Breast epithelium (tissue), 4 donors: ENCODE results near the gene KAT2B. TPM values are rescaled to one million over a fixed set of nuclear protein-coding genes. Genes with fewer than 3 reads are reported as not detected.
A peak's percentile ranks its signal among the peaks of the same experiment; 100 is the strongest.

ENCODE experiments used
- DNase-seq, 2 donors: peaks; one replicate each; pipeline ENCODE4 v3.0.0-alpha.2; 2019; ENCODE audit warnings: low spot score in 2 of 2
- H3K27ac ChIP-seq, 2 donors: fragments of 200-600 bp; sonication (generic) in 1 of 2; one replicate each; pipeline ENCODE4 v1.5.1; 2016 to 2019; ENCODE audit warnings: mild to moderate bottlenecking in 1 of 2
- H3K27me3 ChIP-seq, 2 donors: fragments of 200-600 bp; sonication (generic) in 1 of 2; one replicate each; pipeline versions ENCODE4 v1.5.1 to v1.6.0; 2017 to 2019; ENCODE audit warnings: control low read depth in 1 of 2, mild to moderate bottlenecking in 1 of 2
- H3K36me3 ChIP-seq: fragments of 200-600 bp; one replicate; pipeline ENCODE4 v1.5.1; 2019
- H3K4me1 ChIP-seq, 2 donors: fragments of 200-600 bp; sonication (generic); one replicate each; pipeline ENCODE4 v1.5.1; 2016 to 2019; ENCODE audit warnings: control low read depth in 1 of 2
- H3K4me3 ChIP-seq, 3 donors: fragments of 200-600 bp; sonication (generic); 1 replicate in 2 of 3; 2 replicates in 1 of 3; pipeline ENCODE4 v1.5.1; 2016 to 2019; ENCODE audit warnings: mild to moderate bottlenecking in 3 of 3, moderate library complexity in 2 of 3
- H3K9me3 ChIP-seq, 2 donors: fragments of 200-600 bp; sonication (generic) in 1 of 2; one replicate each; pipeline ENCODE4 v1.5.1; 2016 to 2019; ENCODE audit warnings: control low read depth in 1 of 2
- POLR2A ChIP-seq: fragments of 450-650 bp; IDR thresholded peaks from one replicate; pipeline ENCODE4 v1.6.1; 2016; ENCODE audit warnings: antibody characterized with exemption, mild to moderate bottlenecking, moderate library complexity
- POLR2AphosphoS5 ChIP-seq, 3 donors: sonication (generic); formaldehyde crosslinking; IDR thresholded peaks; one replicate each; pipeline ENCODE4 v1.6.1; 2017; ENCODE audit warnings: antibody characterized with exemption in 3 of 3
- intact Hi-C: fragments of 100-400 bp; cut with DNase I; formaldehyde crosslinking; loops from one replicate; pipeline ENCODE4 v1.15.1; 2023; ENCODE audit warnings: low total_unique reads
- total RNA-seq, 3 donors: library from RNA; depleted of rRNA; stranded (reverse); fragments of >200 nt; gene quantifications; one replicate each; pipeline ENCODE4 v1.1.0, GENCODE V29; 2016
- TF ChIP-seq, protein P1 (sequence below), 3 donors: fragments of 450-650 bp; IDR thresholded peaks; one replicate each; pipeline ENCODE4 v1.5.1; 2016 to 2017; ENCODE audit warnings: antibody characterized with exemption in 3 of 3, mild to moderate bottlenecking in 3 of 3, moderate library complexity in 3 of 3

The KAT2B gene
- 10 to 100 TPM; 22.6 to 34.7 (median 34.0) TPM for total RNA-seq

DNA sequence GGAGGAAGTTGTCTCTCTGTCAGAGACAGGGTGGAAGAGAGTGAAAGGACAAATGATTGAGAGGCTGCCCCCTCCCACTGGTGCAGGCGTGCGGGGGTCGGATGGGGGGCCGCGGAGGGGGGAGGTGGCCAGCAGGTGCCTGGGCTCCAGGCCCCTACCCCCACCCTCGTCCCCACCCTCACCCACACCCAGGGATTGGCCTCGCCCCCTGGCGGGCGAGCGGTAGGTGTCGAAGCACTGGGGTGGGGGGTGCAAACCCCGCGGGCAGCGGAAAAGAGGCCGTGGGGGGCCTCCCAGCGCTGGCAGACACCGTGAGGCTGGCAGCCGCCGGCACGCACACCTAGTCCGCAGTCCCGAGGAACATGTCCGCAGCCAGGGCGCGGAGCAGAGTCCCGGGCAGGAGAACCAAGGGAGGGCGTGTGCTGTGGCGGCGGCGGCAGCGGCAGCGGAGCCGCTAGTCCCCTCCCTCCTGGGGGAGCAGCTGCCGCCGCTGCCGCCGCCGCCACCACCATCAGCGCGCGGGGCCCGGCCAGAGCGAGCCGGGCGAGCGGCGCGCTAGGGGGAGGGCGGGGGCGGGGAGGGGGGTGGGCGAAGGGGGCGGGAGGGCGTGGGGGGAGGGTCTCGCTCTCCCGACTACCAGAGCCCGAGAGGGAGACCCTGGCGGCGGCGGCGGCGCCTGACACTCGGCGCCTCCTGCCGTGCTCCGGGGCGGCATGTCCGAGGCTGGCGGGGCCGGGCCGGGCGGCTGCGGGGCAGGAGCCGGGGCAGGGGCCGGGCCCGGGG lies at the start of gene KAT2B:
TSS of gene KAT2B (plus strand) at position 682 of the 783 bp plus-strand sequence. CDS start at position 714, 32 bp downstream.
- Histone ChIP-seq H3K27ac (peak within 1 kb of the TSS; percentile 94), H3K27me3 (no peaks in the 10 kb centered on the region), H3K36me3 (no peaks in the 10 kb centered on the region), H3K4me3 (peak within 1 kb of the TSS; percentile 88 to 92 (median 89)), H3K4me1 (peaks cover 0 to 6% of the 10 kb centered on the region in 2 donors), H3K9me3 (no peaks in the 10 kb centered on the region)
- intact Hi-C loops, result loop anchor here (5.0 kb wide), 1 partner anchor 1827 kb away; no protein-coding TSS in a partner anchor
- TF ChIP-seq POLR2AphosphoS5 (IDR thresholded peaks at IDR 0.05) (peak in 2 of 3 donors; percentile 47 to 54), POLR2A (no peak)
- TF ChIP-seq, protein P1, sequence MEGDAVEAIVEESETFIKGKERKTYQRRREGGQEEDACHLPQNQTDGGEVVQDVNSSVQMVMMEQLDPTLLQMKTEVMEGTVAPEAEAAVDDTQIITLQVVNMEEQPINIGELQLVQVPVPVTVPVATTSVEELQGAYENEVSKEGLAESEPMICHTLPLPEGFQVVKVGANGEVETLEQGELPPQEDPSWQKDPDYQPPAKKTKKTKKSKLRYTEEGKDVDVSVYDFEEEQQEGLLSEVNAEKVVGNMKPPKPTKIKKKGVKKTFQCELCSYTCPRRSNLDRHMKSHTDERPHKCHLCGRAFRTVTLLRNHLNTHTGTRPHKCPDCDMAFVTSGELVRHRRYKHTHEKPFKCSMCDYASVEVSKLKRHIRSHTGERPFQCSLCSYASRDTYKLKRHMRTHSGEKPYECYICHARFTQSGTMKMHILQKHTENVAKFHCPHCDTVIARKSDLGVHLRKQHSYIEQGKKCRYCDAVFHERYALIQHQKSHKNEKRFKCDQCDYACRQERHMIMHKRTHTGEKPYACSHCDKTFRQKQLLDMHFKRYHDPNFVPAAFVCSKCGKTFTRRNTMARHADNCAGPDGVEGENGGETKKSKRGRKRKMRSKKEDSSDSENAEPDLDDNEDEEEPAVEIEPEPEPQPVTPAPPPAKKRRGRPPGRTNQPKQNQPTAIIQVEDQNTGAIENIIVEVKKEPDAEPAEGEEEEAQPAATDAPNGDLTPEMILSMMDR (IDR thresholded peaks at IDR 0.05), result peak; percentile 45 to 61 (median 56)
- peak; percentile 52 to 58 for DNase-seq

DNA sequence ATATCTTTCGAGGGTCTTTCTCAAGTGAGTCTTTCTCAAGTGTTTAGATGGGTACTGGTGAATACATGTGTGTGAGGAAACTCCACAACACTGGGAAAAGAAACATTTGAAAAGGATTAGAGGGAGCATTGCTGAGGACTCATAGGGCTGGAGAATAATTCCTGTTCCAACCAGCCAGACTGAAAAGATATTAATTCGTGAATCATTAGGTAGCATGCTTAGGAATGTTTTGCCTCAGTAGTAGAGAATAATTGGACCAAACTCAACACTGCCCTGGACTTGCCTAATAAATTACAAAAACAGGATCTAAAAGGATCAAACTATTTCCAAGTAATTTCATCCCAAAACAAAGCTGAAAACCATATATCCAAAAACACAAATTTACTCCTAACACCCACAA lies 45.5 kb upstream of the KAT2B start:
- Histone ChIP-seq H3K36me3 (no peaks in the 10 kb centered on the region), H3K4me3 (no peak overlapping the region), H3K4me1 (no peaks in the 10 kb centered on the region), H3K27ac (no peak overlapping the region), H3K27me3 (no peaks in the 10 kb centered on the region), H3K9me3 (no peaks in the 10 kb centered on the region)
- TF ChIP-seq POLR2AphosphoS5 (IDR thresholded peaks at IDR 0.05) (no peak), POLR2A (no peak)
- TF ChIP-seq, protein P1 (IDR thresholded peaks at IDR 0.05), result no peak
- DNase-seq, result no peak
- intact Hi-C loops, result no loop called here

DNA sequence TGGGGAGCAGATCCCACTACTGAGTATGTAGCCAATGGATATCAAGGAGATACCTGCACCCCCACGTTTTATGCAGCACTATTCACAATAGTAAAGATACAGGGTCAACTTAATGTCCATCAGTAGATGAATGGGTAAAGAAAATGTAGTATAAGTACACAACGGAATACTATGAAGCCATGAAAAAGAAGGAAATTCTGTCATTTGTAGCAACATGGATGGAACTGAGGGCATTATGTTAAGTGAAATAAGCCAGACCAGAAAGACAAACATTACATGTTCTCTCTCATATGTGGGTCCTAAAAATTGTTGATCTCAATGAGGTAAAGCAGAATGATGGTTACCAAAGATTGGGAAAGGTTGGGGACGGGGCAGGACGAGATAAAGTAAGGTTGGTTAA lies 42.7 kb upstream of the KAT2B start:
- no peak overlapping the region for H3K4me3 ChIP-seq

DNA sequence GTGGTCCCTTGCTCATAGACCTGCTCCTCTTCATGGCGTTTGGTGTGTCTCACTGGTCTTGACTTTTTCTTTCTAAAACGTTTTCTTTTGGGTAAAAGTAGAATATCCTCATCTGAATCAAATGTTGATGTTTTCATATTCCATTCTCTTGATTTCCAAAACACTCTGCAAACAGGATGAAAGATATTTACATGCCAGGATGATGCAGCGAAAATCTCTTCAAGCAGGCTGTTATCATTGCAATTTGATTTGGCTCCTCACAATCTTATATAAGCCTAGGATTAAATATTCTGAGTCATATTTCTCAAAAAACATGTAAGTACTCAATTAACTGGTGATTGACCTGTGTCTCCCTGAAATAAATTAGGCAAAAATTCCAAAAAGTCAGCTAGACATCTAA lies 38.3 kb upstream of the KAT2B start:
- Histone ChIP-seq H3K36me3 (no peaks in the 10 kb centered on the region), H3K27me3 (no peaks in the 10 kb centered on the region), H3K9me3 (no peaks in the 10 kb centered on the region), H3K27ac (no peak overlapping the region), H3K4me1 (no peaks in the 10 kb centered on the region), H3K4me3 (no peak overlapping the region)
- DNase-seq, result no peak
- intact Hi-C loops, result no loop called here
- TF ChIP-seq POLR2A, result no peak
- no peak for TF ChIP-seq POLR2AphosphoS5 (IDR thresholded peaks at IDR 0.05)
- TF ChIP-seq, protein P1 (IDR thresholded peaks at IDR 0.05), result no peak

More for the DNA sequence above, 42.7 kb upstream of the KAT2B start:
- H3K36me3 ChIP-seq, result no peaks in the 10 kb centered on the region
- H3K9me3 ChIP-seq, result no peaks in the 10 kb centered on the region
- intact Hi-C loops, result no loop called here
- H3K27me3 ChIP-seq, result no peaks in the 10 kb centered on the region
- no peaks in the 10 kb centered on the region for H3K4me1 ChIP-seq
- DNase-seq, result no peak
- no peak overlapping the region for H3K27ac ChIP-seq
- TF ChIP-seq POLR2AphosphoS5 (IDR thresholded peaks at IDR 0.05) (no peak), POLR2A (no peak)
- TF ChIP-seq, protein P1 (IDR thresholded peaks at IDR 0.05), result no peak

DNA sequence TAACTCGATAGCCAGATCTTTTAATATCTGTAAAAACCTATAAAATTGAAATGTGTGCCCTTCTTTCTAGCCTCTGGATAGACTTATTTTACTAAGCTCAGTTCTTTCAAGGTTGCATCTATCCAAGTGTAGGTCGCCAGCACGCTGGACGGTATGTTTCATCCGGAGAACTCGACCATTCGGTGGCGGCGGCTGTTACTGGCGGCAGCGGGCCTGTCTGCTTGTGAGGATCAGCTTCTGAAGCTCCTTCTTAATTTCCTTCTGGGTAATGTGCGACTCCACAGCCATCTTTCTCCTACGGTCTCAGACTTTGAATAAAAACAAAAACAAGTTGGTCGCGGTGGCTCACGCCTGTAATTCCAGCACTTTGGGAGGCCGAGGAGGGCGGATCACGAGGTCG lies 32.3 kb upstream of the KAT2B start:
- Histone ChIP-seq H3K4me3 (no peak overlapping the region), H3K4me1 (no peaks in the 10 kb centered on the region), H3K9me3 (no peaks in the 10 kb centered on the region), H3K27me3 (no peaks in the 10 kb centered on the region), H3K27ac (no peak overlapping the region), H3K36me3 (no peaks in the 10 kb centered on the region)
- intact Hi-C loops, result no loop called here
- TF ChIP-seq POLR2AphosphoS5 (IDR thresholded peaks at IDR 0.05) (no peak), POLR2A (no peak)
- TF ChIP-seq, protein P1 (IDR thresholded peaks at IDR 0.05), result no peak
- DNase-seq, result no peak
